PFSK-1 (cell line): ENCODE measurements around the gene CAPN10.

Source experiments
- FOXP2 ChIP-seq: optimal IDR thresholded peaks from 2 replicates; pipeline ENCODE3; 2011; ENCODE audit warnings: borderline replicate concordance, control low read depth, inconsistent platforms; ENCODE audit not compliant: insufficient read depth; ENCODE audit errors: extremely low read length, extremely low read depth
- POLR2AphosphoS5 ChIP-seq: IDR thresholded peaks from 2 replicates; pipeline ENCODE4 v1.6.1; 2012; ENCODE audit warnings: low read depth, mild to moderate bottlenecking, control low read depth, low read length, moderate library complexity
- REST ChIP-seq, 2 experiments: IDR thresholded peaks; 2 replicates each; pipeline versions ENCODE4 v1.6.1 to v1.8.0; 2011 to 2012; ENCODE audit warnings: low read depth in 2 of 2, low read length in 2 of 2, control low read depth in 1 of 2, inconsistent platforms in 1 of 2, mild to moderate bottlenecking in 1 of 2, moderate library complexity in 1 of 2; ENCODE audit not compliant: insufficient read depth in 1 of 2
- SIN3A ChIP-seq: IDR thresholded peaks from 2 replicates; pipeline ENCODE4 v1.6.1; 2012; ENCODE audit warnings: mild to moderate bottlenecking, low read length, moderate library complexity, borderline replicate concordance; ENCODE audit not compliant: insufficient read depth
- TAF1 ChIP-seq: IDR thresholded peaks from 2 replicates; pipeline ENCODE4 v1.6.1; 2012; ENCODE audit warnings: low read length, control low read depth, borderline replicate concordance; ENCODE audit not compliant: insufficient read depth

DNA sequence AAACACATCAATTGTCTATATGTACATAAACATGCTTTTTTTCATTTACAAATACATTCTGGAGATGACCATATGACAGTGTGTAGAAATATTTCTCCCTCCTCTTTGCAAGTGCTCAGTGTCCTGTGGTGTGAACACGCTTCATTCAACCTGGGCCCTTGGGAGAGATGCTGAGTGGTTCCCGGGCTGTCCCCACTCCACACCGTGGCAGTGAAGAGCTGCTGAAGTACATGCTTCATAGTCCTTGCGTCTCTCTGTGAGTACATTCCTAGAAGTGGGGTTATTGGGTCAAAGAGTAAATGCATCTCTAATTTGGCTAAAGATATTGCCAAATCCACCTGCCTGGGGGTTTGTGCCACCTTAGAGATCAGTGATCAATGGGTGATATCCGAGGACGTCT lies 32.2 kb downstream of the CAPN10 start:
- TF ChIP-seq FOXP2 (no peak), POLR2AphosphoS5 (no peak), SIN3A (no peak), REST (IDR thresholded peaks at IDR 0.05; ENCODE audit: insufficient read depth in 1 of 2, low read depth in 2 of 2, low read length in 2 of 2) (no peak), TAF1 (no peak)
